Measurements from ENCODE around the gene PKD1.

Gene PKD1

DNA sequence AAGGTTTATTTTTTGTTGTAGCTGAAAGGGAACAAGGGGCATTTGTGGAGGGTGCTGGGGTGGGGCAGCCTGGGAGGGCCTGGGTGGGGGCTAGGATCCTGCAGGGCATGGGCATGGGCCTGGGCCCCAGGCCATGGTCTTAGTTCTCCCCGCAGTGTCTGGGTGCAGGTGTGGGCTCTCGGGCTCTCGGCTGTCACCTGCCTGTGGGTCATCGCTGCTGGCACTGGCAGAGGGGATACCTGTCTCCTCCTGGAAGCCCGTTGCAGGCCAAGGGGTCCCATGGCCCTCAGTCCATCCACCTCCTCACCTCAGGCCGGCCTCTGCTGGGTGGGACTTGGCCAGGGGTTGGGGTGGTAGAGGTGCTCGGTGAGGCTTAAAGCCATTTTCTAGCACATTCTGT, 57.6 kb downstream of the PKD1 start:
- no peak overlapping the region for H3K4me3 ChIP-seq (replicated peaks; ENCODE audit: low read depth, low read length)
- TF ChIP-seq, protein P1, sequence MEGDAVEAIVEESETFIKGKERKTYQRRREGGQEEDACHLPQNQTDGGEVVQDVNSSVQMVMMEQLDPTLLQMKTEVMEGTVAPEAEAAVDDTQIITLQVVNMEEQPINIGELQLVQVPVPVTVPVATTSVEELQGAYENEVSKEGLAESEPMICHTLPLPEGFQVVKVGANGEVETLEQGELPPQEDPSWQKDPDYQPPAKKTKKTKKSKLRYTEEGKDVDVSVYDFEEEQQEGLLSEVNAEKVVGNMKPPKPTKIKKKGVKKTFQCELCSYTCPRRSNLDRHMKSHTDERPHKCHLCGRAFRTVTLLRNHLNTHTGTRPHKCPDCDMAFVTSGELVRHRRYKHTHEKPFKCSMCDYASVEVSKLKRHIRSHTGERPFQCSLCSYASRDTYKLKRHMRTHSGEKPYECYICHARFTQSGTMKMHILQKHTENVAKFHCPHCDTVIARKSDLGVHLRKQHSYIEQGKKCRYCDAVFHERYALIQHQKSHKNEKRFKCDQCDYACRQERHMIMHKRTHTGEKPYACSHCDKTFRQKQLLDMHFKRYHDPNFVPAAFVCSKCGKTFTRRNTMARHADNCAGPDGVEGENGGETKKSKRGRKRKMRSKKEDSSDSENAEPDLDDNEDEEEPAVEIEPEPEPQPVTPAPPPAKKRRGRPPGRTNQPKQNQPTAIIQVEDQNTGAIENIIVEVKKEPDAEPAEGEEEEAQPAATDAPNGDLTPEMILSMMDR (IDR thresholded peaks at IDR 0.05; ENCODE audit: low read depth, low read length, missing control alignments), result no peak
- no peak for DNase-seq (ENCODE audit: extremely low read depth, low read depth)

DNA sequence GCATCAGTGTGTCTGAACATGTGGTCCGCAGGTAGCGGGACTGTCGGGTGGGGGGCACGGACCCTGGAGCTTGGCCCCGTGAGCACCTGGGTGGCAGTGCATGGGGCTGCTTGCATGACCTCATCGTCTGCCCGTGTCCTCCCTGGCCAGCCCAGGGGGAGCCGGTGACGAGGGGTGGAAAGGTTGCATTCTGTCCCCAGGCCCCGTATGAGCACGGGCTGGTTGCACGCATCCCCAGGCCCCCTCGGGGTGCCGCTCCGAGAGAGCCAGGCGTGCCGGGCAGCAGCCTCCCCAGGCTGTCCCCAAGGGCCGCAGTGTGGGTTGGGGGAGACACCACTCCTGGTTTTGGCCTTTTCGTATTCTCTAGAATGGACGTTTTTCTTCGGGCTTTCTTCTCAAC, 58.0 kb downstream of the PKD1 start:
- no peak overlapping the region for H3K4me3 ChIP-seq (replicated peaks; ENCODE audit: low read depth, low read length)
- TF ChIP-seq, protein P1 (IDR thresholded peaks at IDR 0.05; ENCODE audit: low read depth, low read length, missing control alignments), result no peak
- no peak for DNase-seq (ENCODE audit: extremely low read depth, low read depth)

GRCh38 chr16:2077016-2077415, 58.7 kb downstream of the PKD1 start:
- no peak for DNase-seq (ENCODE audit: extremely low read depth, low read depth)
- H3K4me3 ChIP-seq (replicated peaks; ENCODE audit: low read depth, low read length), result no peak overlapping the region
- TF ChIP-seq, protein P1 (IDR thresholded peaks at IDR 0.05; ENCODE audit: low read depth, low read length, missing control alignments), result no peak

GRCh38 chr16:2076072-2076865, 59.4 kb downstream of the PKD1 start:
- TF ChIP-seq, protein P1 (IDR thresholded peaks at IDR 0.05; ENCODE audit: low read depth, low read length, missing control alignments), result no peak
- H3K4me3 ChIP-seq (replicated peaks; ENCODE audit: low read depth, low read length), result no peak overlapping the region
- DNase-seq (ENCODE audit: extremely low read depth, low read depth), result no peak

DNA sequence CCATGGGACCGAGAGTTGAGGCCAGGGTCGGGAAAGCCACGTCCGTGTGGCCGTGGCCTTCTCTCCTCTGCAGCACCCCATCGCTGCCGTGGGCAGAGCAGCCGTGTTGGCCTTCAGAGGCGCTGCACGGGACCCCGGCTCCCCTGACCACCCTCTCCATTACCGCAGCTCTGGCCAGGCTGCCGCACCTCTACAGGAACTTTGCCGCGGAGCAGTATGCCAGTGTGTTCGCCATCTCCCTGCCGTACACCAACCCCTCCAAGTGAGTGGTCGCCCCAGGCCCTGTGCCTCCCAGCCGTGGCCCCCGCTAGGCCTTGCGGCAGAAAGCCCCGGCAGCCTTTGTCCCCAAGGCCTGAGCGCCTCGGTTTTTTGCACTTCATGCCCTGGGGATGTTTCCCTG, 60.1 kb downstream of the PKD1 start:
- DNase-seq (ENCODE audit: extremely low read depth, low read depth), result no peak
- TF ChIP-seq, protein P1 (IDR thresholded peaks at IDR 0.05; ENCODE audit: low read depth, low read length, missing control alignments), result no peak
- H3K4me3 ChIP-seq (replicated peaks; ENCODE audit: low read depth, low read length), result no peak overlapping the region

DNA sequence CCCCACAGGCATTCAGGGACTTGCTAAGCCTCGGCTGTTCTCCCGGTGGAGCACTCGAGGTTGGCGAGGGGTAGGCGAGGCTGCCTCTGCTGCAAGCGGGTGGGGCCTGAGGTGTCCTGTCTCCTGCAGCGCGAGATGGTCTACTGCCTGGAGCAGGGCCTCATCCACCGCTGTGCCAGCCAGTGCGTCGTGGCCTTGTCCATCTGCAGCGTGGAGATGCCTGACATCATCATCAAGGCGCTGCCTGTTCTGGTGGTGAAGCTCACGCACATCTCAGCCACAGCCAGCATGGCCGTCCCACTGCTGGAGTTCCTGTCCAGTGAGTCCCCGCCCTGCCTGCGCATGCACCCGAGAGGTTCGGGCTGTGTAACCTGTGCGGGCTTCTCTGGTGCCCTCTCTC, 61.6 kb downstream of the PKD1 start:
- DNase-seq (ENCODE audit: extremely low read depth, low read depth), result no peak
- H3K4me3 ChIP-seq (replicated peaks; ENCODE audit: low read depth, low read length), result no peak overlapping the region
- TF ChIP-seq, protein P1 (IDR thresholded peaks at IDR 0.05; ENCODE audit: low read depth, low read length, missing control alignments), result no peak

- no peak for DNase-seq (ENCODE audit: extremely low read depth, low read depth)
- no peak overlapping the region for H3K4me3 ChIP-seq (replicated peaks; ENCODE audit: low read depth, low read length)
- TF ChIP-seq, protein P1 (IDR thresholded peaks at IDR 0.05; ENCODE audit: low read depth, low read length, missing control alignments), result no peak
Observed at GRCh38 chr16:2072926-2073325, 62.8 kb downstream of the PKD1 start.
